ENCODE results near the gene LRRN2. TPM values are rescaled to one million over a fixed set of nuclear protein-coding genes. Genes with fewer than 3 reads are reported as not detected.

Gene LRRN2
- polyA plus RNA-seq, 2 of the 4 experiments (the other 2 are of a cell fraction) = 3.6 to 6.6 TPM

- POLR2A ChIA-PET = no interaction called here
- ATAC-seq (no peak), DNase-seq (ENCODE audit: low read depth in 1 of 2, low spot score in 1 of 2) (no peak), FAIRE-seq (no peak)
- no peaks in the 10 kb centered on the region for H3K9me3 ChIP-seq
- CTCF ChIA-PET = interaction anchor here (1.4 to 4.7 kb wide), 4 partner anchors 23 to 164 kb away, joined by 4 to 32 read pairs (median 10); no protein-coding TSS in a partner anchor
- TF ChIP-seq CBX2 (IDR thresholded peaks at IDR 0.05; ENCODE audit: borderline replicate concordance, low read depth) = no peak
- no peak for TF ChIP-seq E2F6 (IDR thresholded peaks at IDR 0.05; ENCODE audit: borderline replicate concordance, low read depth)
- no peak for TF ChIP-seq MAFK (IDR thresholded peaks at IDR 0.05; ENCODE audit: partially characterized antibody)
- no peak for TF ChIP-seq ELK1 (IDR thresholded peaks at IDR 0.05; ENCODE audit: low read depth, low read length)
- no peak for TF ChIP-seq SMC3 (IDR thresholded peaks at IDR 0.05)
- no peak for TF ChIP-seq NFE2L2 (conservative IDR thresholded peaks at IDR 0.05; ENCODE audit: low read length)
- no peak for TF ChIP-seq ESRRA (IDR thresholded peaks at IDR 0.05; ENCODE audit: borderline replicate concordance, low read length)
- TF ChIP-seq EP300 (IDR thresholded peaks at IDR 0.05) = no peak
- TF ChIP-seq REST (IDR thresholded peaks at IDR 0.05) = no peak
- TF ChIP-seq HEYL (CRISPR knock-in tag; IDR thresholded peaks at IDR 0.05) = no peak
- TF ChIP-seq ATOH8 (CRISPR knock-in tag; IDR thresholded peaks at IDR 0.05; ENCODE audit: low read depth) = no peak
- no peak for TF ChIP-seq PBX3 (IDR thresholded peaks at IDR 0.05)
- no peak for TF ChIP-seq TFCP2L1 (CRISPR knock-in tag; IDR thresholded peaks at IDR 0.05)
- TF ChIP-seq JUN (IDR thresholded peaks at IDR 0.05) = no peak
- no peak for TF ChIP-seq HOXB5 (CRISPR knock-in tag; IDR thresholded peaks at IDR 0.05)
- no peak for TF ChIP-seq FOSB (CRISPR knock-in tag; IDR thresholded peaks at IDR 0.05)
- H3K4me1 ChIP-seq = peaks cover 17% of the 10 kb centered on the region
- H3K4me3 ChIP-seq = no peak overlapping the region
- 90% methylated on average over 6 of the region's 6 CpGs for WGBS (ENCODE audit: missing lambda C conversion rate)
- H3K27ac ChIP-seq = no peak overlapping the region
- H3K4me2 ChIP-seq = no peak overlapping the region
These were observed 42.0 kb downstream of the LRRN2 start for GRCh38 chr1:204643503-204643902.

GRCh38 chr1:204641936-204642335 is 43.6 kb downstream of the LRRN2 start:
- POLR2A ChIA-PET = no interaction called here

More at GRCh38 chr1:204641936-204642335, 43.6 kb downstream of the LRRN2 start:
- no peak for DNase-seq (ENCODE audit: low read depth in 1 of 2, low spot score in 1 of 2)
- TF ChIP-seq RFX5 (IDR thresholded peaks at IDR 0.05) (no peak), MAZ (IDR thresholded peaks at IDR 0.05; ENCODE audit: borderline replicate concordance, low read depth, low read length) (no peak), ESRRA (IDR thresholded peaks at IDR 0.05; ENCODE audit: borderline replicate concordance, low read length) (no peak), BHLHE40 (IDR thresholded peaks at IDR 0.05; ENCODE audit: low read depth, low read length) (no peak), E2F6 (IDR thresholded peaks at IDR 0.05; ENCODE audit: borderline replicate concordance, low read depth) (no peak), PHF8 (IDR thresholded peaks at IDR 0.05; ENCODE audit: borderline replicate concordance, low read depth) (no peak), JUNB (IDR thresholded peaks at IDR 0.05) (no peak), CEBPB (IDR thresholded peaks at IDR 0.05) (no peak), CTCF (IDR thresholded peaks at IDR 0.05) (no peak)
- Histone ChIP-seq H3K4me3 (no peak overlapping the region), H3K27ac (no peak overlapping the region), H3K4me1 (peaks cover 4% of the 10 kb centered on the region), H3K9me3 (no peaks in the 10 kb centered on the region), H3K4me2 (no peak overlapping the region)
- FAIRE-seq = no peak
- CTCF ChIA-PET = interaction anchor here (1.0 to 4.7 kb wide), 8 partner anchors 10 to 165 kb away, joined by 3 to 32 read pairs (median 5); no protein-coding TSS in a partner anchor
- ATAC-seq = no peak
- 84% methylated on average over 3 of the region's 3 CpGs for WGBS (ENCODE audit: missing lambda C conversion rate)

Data from A549 (cell line).